Measurements from ENCODE around the gene KIF26B.
"Not testable (repeated sequence)": the region's sequence is repeated elsewhere in the genome, so short reads cannot be mapped to it uniquely, and the experiment has no call there.

Gene KIF26B

GRCh38 chr1:245118066-245118465, 36.7 kb upstream of the KIF26B start:
- no peaks in the 10 kb centered on the region for H3K27me3 ChIP-seq (ENCODE audit: insufficient read depth, low read length)
- H3K4me1 ChIP-seq (ENCODE audit: insufficient read depth, low read length), result no peaks in the 10 kb centered on the region
- H3K36me3 ChIP-seq (ENCODE audit: insufficient read depth, low read length), result no peaks in the 10 kb centered on the region
- no peak overlapping the region for H3K27ac ChIP-seq (ENCODE audit: low read depth, low read length)
- no peak overlapping the region for H3K9ac ChIP-seq (ENCODE audit: low read depth, low read length)
- H3K4me3 ChIP-seq (ENCODE audit: low read length), result no peak overlapping the region
- H3K9me3 ChIP-seq (ENCODE audit: insufficient read depth, low read depth, low read length), result no peaks in the 10 kb centered on the region
- WGBS, result 96% methylated on average over 7 of the region's 7 CpGs

GRCh38 chr1:245118806-245119205, 36.0 kb upstream of the KIF26B start:
- H3K4me1 ChIP-seq (ENCODE audit: insufficient read depth, low read length), result no peaks in the 10 kb centered on the region
- no peak overlapping the region for H3K4me3 ChIP-seq (ENCODE audit: low read length)
- H3K27ac ChIP-seq (ENCODE audit: low read depth, low read length), result no peak overlapping the region
- H3K36me3 ChIP-seq (ENCODE audit: insufficient read depth, low read length), result no peaks in the 10 kb centered on the region
- no peaks in the 10 kb centered on the region for H3K9me3 ChIP-seq (ENCODE audit: insufficient read depth, low read depth, low read length)
- WGBS, result 75% methylated on average over 1 of the region's 2 CpGs
- H3K27me3 ChIP-seq (ENCODE audit: insufficient read depth, low read length), result no peaks in the 10 kb centered on the region
- H3K9ac ChIP-seq (ENCODE audit: low read depth, low read length), result no peak overlapping the region

GRCh38 chr1:245121523-245121922, 33.3 kb upstream of the KIF26B start:
- H3K27me3 ChIP-seq (ENCODE audit: insufficient read depth, low read length), result no peaks in the 10 kb centered on the region
- WGBS, result 83% methylated on average over 7 of the region's 7 CpGs
- H3K27ac ChIP-seq (ENCODE audit: low read depth, low read length), result no peak overlapping the region
- no peaks in the 10 kb centered on the region for H3K36me3 ChIP-seq (ENCODE audit: insufficient read depth, low read length)
- no peak overlapping the region for H3K4me3 ChIP-seq (ENCODE audit: low read length)
- no peak overlapping the region for H3K9ac ChIP-seq (ENCODE audit: low read depth, low read length)
- no peaks in the 10 kb centered on the region for H3K9me3 ChIP-seq (ENCODE audit: insufficient read depth, low read depth, low read length)
- peaks cover 5% of the 10 kb centered on the region; the same call in 1 of the 2 replicates for H3K4me1 ChIP-seq (ENCODE audit: insufficient read depth, low read length)

GRCh38 chr1:245124241-245124640, 30.5 kb upstream of the KIF26B start:
- Histone ChIP-seq H3K9ac (ENCODE audit: low read depth, low read length) (no peak overlapping the region), H3K27me3 (ENCODE audit: insufficient read depth, low read length) (no peaks in the 10 kb centered on the region), H3K27ac (ENCODE audit: low read depth, low read length) (no peak overlapping the region), H3K36me3 (ENCODE audit: insufficient read depth, low read length) (no peaks in the 10 kb centered on the region), H3K4me1 (ENCODE audit: insufficient read depth, low read length) (peaks cover 5% of the 10 kb centered on the region; the same call in 1 of the 2 replicates), H3K4me3 (ENCODE audit: low read length) (no peak overlapping the region), H3K9me3 (ENCODE audit: insufficient read depth, low read depth, low read length) (no peaks in the 10 kb centered on the region)
- 91% methylated on average over 6 of the region's 6 CpGs for WGBS

- WGBS, result 81% methylated on average over 11 of the region's 11 CpGs
- H3K9me3 ChIP-seq (ENCODE audit: insufficient read depth, low read depth, low read length), result no peaks in the 10 kb centered on the region
- H3K27ac ChIP-seq (ENCODE audit: low read depth, low read length), result no peak overlapping the region
- no peak overlapping the region for H3K4me3 ChIP-seq (ENCODE audit: low read length)
- H3K4me1 ChIP-seq (ENCODE audit: insufficient read depth, low read length), result peaks cover 5% of the 10 kb centered on the region; the same call in 1 of the 2 replicates
- H3K27me3 ChIP-seq (ENCODE audit: insufficient read depth, low read length), result no peaks in the 10 kb centered on the region
- no peaks in the 10 kb centered on the region for H3K36me3 ChIP-seq (ENCODE audit: insufficient read depth, low read length)
- H3K9ac ChIP-seq (ENCODE audit: low read depth, low read length), result no peak overlapping the region
These were observed 30.1 kb upstream of the KIF26B start for GRCh38 chr1:245124644-245125043.

- H3K4me3 ChIP-seq (ENCODE audit: low read length), result no peak overlapping the region
- no peaks in the 10 kb centered on the region for H3K9me3 ChIP-seq (ENCODE audit: insufficient read depth, low read depth, low read length)
- no peak overlapping the region for H3K9ac ChIP-seq (ENCODE audit: low read depth, low read length)
- no peak overlapping the region for H3K27ac ChIP-seq (ENCODE audit: low read depth, low read length)
- 94% methylated on average over 5 of the region's 5 CpGs for WGBS
- H3K4me1 ChIP-seq (ENCODE audit: insufficient read depth, low read length), result peaks cover 5% of the 10 kb centered on the region; the same call in 1 of the 2 replicates
- no peaks in the 10 kb centered on the region for H3K27me3 ChIP-seq (ENCODE audit: insufficient read depth, low read length)
- no peaks in the 10 kb centered on the region for H3K36me3 ChIP-seq (ENCODE audit: insufficient read depth, low read length)
These were observed 28.3 kb upstream of the KIF26B start for GRCh38 chr1:245126530-245126929.

GRCh38 chr1:245128381-245129101, 26.2 kb upstream of the KIF26B start:
- no peak overlapping the region for H3K9ac ChIP-seq (ENCODE audit: low read depth, low read length)
- no peaks in the 10 kb centered on the region for H3K27me3 ChIP-seq (ENCODE audit: insufficient read depth, low read length)
- H3K4me1 ChIP-seq (ENCODE audit: insufficient read depth, low read length), result peaks cover 5% of the 10 kb centered on the region; the same call in 1 of the 2 replicates
- no peak overlapping the region for H3K4me3 ChIP-seq (ENCODE audit: low read length)
- H3K36me3 ChIP-seq (ENCODE audit: insufficient read depth, low read length), result no peaks in the 10 kb centered on the region
- WGBS, result 90% methylated on average over 20 of the region's 20 CpGs
- H3K9me3 ChIP-seq (ENCODE audit: insufficient read depth, low read depth, low read length), result no peaks in the 10 kb centered on the region
- H3K27ac ChIP-seq (ENCODE audit: low read depth, low read length), result no peak overlapping the region

- WGBS, result 83% methylated on average over 18 of the region's 19 CpGs
- Histone ChIP-seq H3K27me3 (ENCODE audit: insufficient read depth, low read length) (no peaks in the 10 kb centered on the region), H3K4me1 (ENCODE audit: insufficient read depth, low read length) (peaks cover under 1% of the 10 kb centered on the region; the same call in 1 of the 2 replicates), H3K9ac (ENCODE audit: low read depth, low read length) (no peak overlapping the region), H3K36me3 (ENCODE audit: insufficient read depth, low read length) (no peaks in the 10 kb centered on the region), H3K4me3 (ENCODE audit: low read length) (no peak overlapping the region), H3K27ac (ENCODE audit: low read depth, low read length) (no peak overlapping the region), H3K9me3 (ENCODE audit: insufficient read depth, low read depth, low read length) (no peaks in the 10 kb centered on the region)
These were observed 25.2 kb upstream of the KIF26B start for GRCh38 chr1:245129319-245130240.

GRCh38 chr1:245130281-245131025, 24.3 kb upstream of the KIF26B start:
- 83% methylated on average over 14 of the region's 16 CpGs for WGBS
- not testable (repeated sequence) for H3K4me3 ChIP-seq (ENCODE audit: low read length); H3K9me3 ChIP-seq (ENCODE audit: insufficient read depth, low read depth, low read length); H3K27ac ChIP-seq (ENCODE audit: low read depth, low read length); H3K9ac ChIP-seq (ENCODE audit: low read depth, low read length); H3K4me1 ChIP-seq (ENCODE audit: insufficient read depth, low read length); H3K36me3 ChIP-seq (ENCODE audit: insufficient read depth, low read length); H3K27me3 ChIP-seq (ENCODE audit: insufficient read depth, low read length)

- Histone ChIP-seq H3K27ac (ENCODE audit: low read depth, low read length) (no peak overlapping the region), H3K9me3 (ENCODE audit: insufficient read depth, low read depth, low read length) (no peaks in the 10 kb centered on the region), H3K27me3 (ENCODE audit: insufficient read depth, low read length) (no peaks in the 10 kb centered on the region), H3K36me3 (ENCODE audit: insufficient read depth, low read length) (no peaks in the 10 kb centered on the region), H3K4me1 (ENCODE audit: insufficient read depth, low read length) (no peaks in the 10 kb centered on the region), H3K4me3 (ENCODE audit: low read length) (no peak overlapping the region), H3K9ac (ENCODE audit: low read depth, low read length) (no peak overlapping the region)
- WGBS, result 83% methylated on average over 9 of the region's 9 CpGs
These were observed 23.8 kb upstream of the KIF26B start for GRCh38 chr1:245131026-245131393.

- no peak overlapping the region for H3K4me3 ChIP-seq (ENCODE audit: low read length)
- no peaks in the 10 kb centered on the region for H3K36me3 ChIP-seq (ENCODE audit: insufficient read depth, low read length)
- no peaks in the 10 kb centered on the region for H3K9me3 ChIP-seq (ENCODE audit: insufficient read depth, low read depth, low read length)
- 96% methylated on average over 11 of the region's 11 CpGs for WGBS
- H3K27me3 ChIP-seq (ENCODE audit: insufficient read depth, low read length), result no peaks in the 10 kb centered on the region
- no peak overlapping the region for H3K9ac ChIP-seq (ENCODE audit: low read depth, low read length)
- H3K27ac ChIP-seq (ENCODE audit: low read depth, low read length), result no peak overlapping the region
- no peaks in the 10 kb centered on the region for H3K4me1 ChIP-seq (ENCODE audit: insufficient read depth, low read length)
These were observed 22.0 kb upstream of the KIF26B start for GRCh38 chr1:245132771-245133170.

All from HUES64 (cell line).